CD4-positive, alpha-beta T cell treated with Interleukin-17A for 1 hour (primary cell): ENCODE results near the gene TEX261.
"Not testable (repeated sequence)": the region's sequence is repeated elsewhere in the genome, so short reads cannot be mapped to it uniquely, and the experiment has no call there.

Source experiments
- DNase-seq: peaks from one replicate; pipeline ENCODE4 v3.0.0-alpha.2; 2020

TEX261 gene

GRCh38 chr2:70999931-71000330 is 5.3 kb upstream of the TEX261 start:
- DNase-seq = not testable (repeated sequence)

GRCh38 chr2:70999362-70999761 is 4.7 kb upstream of the TEX261 start:
- DNase-seq = no peak

DNA sequence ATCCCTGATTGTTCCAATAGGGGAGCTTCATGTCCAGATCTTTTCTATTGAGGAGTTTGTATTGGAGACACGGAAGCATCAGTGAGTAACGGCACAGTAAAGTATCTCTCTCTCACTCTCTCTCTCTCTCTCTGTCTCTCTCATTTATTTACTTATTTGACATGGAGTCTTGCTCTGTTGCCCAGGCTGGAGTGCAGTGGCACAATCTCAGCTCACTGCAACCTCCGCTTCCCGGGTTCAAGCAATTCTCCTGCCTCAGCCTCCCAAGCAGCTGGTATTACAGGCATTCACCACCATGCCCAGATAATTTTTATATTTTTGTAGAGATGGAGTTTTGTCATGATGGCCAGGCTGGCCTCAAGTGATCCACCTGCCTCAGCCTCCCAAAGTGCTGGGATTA is 4.2 kb upstream of the TEX261 start:
- not testable (repeated sequence) for DNase-seq

DNA sequence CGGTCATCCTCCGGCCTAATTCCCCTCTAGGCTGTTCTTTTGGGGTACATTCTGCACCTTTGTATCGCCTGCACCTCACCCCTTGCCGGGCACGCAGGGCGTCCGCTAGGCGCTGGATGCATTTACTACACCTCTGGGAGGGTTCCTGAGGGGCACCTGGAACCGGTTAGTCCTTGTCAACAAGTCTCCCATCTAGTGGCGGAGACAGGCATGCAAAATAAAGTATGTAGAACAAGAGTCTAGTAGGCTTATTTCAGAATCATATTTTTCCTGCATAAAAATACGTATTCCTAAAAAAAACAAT is 705 bp upstream of the TEX261 start:
- DNase-seq = peak; percentile 69

DNA sequence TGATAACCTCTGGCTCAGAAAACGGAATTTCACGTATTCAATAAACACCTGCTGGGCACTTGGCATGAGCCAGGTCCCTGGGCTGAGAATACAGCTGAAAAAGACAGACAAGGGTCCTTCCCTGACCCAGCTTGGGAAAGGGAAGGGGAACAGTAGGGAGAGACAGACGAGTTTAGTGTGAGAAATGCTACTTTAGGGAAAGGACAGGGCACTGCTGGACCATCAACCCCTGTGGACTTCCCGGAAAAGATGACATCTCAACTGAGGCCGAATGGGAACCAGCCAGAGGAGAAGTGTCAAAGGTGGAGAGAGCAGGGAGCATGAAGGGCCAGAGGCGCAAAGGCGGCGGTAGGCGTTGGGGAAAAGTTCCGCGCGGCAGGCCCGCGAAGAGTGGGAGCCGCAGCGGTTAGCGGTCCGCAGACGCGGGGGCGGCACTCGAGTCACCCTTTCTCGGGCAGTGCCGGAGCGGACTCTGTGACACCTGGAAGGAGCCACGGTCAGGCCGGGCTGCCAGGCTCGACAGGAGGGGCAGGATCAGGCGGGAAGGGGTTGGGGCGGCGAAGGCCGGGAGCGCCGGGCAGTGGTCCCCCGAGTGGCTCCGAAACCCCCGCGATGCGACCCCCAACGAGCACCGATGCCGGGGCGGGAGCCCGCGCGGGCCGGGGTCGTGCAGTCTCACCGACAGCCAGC is 519 bp downstream of the TEX261 start:
- DNase-seq = no peak

DNA sequence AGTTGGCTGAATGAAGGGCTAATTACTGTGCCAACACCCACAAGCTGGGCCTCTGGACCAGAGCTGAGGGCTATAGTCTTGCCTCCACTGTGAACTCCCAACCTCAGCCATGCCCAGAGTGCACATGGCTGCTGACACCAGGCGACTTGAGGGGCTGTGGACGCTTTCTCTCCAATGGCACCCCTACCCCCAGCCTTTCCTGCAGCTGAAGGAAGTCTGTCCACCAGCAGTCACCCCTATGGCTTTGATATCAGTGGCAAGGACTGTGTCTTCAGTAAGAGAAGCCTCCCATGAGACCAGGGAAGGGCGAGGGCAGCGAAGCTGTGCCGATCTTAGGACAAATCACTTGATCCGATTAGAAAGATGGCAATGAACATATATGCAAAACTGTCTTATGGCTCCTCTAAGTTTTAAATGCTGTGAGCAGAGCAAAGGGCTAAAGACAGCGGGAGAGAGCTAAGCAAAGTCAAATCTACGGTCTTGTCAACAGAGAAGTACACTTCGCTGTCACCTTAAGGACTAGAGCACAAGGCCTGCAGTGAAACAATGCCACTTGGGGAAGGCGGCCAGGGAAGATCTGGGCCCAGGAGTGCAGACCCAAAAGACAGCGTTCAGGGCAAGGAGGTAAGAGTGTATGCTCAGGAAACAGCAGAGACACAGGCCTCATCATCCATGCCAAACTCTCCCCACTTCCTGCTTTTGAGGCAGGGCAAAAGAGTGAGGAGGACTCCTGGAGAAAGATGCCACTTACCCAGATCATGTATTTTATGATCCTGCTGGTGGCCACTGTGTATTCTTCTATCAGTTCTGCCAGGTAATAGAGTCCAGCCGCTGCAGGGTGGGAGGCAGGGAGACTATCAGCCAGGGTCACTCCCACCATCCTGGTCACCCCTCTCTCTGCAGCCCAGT is 1.5 kb downstream of the TEX261 start:
- no peak for DNase-seq

GRCh38 chr2:70991742-70992141 is 2.9 kb downstream of the TEX261 start:
- DNase-seq = no peak

- DNase-seq = no peak
These were observed 3.5 kb downstream of the TEX261 start for GRCh38 chr2:70991142-70991541.

DNA sequence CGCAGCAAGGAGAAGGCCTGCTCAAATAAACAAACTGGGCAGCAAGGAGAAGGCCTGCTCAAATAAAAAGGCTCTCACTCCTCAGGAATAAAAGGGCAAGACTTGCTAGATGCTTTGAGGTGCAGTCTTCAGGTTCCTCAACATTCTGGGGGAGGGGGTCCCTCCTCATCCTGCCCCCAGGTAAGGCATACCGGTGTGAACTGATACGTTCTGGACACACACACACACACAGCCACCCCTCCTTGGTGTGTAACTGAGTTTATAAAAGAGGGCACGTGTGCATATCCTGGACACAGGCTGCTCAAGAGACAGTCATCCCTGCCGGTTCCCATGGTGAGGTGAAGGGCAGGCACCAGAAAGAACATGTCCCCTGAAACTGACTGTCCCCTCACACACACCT is 4.5 kb downstream of the TEX261 start:
- no peak for DNase-seq

DNA sequence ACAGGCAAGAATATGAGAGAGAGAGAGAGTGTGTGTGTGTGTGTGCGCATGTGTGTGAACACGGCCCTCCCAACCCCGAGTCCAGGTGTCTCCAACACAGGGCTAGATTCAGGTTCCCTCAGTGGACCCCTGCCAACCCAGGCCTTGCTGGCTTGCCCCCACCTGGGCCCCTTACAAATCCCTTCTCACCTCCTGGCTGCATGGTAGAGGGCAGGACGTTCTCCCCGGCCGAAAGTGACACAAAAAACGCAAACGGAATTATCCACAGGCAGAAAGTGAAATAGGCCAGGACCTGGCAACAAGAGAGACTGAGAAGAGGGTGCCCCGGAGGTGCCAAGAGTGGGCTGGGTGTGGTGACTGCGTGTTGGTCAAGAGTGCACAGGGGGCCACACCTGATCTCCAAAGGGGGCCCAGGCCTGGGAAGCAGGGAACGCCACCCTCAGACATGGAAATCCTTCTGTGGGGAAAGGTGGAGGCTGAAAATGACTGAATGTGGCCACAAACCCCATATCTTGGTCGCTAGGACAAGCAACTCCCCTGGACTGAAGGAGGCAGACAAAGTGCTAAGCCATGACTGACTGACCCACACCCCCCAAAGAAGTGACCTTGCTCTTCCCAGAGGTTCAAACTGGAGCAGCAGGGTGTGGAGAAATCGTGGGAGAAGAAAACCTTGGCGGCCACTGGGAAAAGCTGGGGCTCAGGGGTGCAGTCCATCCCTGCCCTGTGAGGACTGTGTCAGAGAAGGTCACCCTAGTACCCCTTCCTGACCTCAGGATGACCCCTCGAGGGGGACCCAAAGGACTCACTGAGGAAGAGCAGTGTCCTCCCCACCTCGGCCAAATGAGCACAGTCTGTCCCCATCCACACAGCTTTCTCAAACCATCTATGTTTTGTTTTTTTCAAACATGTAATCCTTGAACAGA is 5.7 kb downstream of the TEX261 start:
- DNase-seq = no peak

DNA sequence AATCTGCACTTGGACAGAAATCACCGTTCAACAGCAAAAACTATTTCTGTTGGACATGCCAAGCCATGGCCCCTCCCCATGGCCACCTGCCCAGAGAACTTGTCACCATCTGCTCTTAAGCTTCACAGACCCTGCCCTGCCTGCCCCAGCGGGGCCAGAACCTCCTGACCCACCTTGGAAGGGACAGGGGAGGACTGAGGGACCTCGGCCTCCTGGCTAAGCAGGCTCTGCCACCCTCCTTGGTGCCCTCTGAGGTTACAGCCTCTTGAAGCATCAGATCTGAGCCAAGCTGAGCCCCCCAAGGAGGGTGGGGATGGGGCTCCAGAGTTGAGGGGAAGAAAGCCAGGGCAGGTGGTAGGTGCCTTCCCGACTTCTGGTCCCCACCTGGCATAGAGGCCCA is 6.5 kb downstream of the TEX261 start:
- DNase-seq = no peak

DNA sequence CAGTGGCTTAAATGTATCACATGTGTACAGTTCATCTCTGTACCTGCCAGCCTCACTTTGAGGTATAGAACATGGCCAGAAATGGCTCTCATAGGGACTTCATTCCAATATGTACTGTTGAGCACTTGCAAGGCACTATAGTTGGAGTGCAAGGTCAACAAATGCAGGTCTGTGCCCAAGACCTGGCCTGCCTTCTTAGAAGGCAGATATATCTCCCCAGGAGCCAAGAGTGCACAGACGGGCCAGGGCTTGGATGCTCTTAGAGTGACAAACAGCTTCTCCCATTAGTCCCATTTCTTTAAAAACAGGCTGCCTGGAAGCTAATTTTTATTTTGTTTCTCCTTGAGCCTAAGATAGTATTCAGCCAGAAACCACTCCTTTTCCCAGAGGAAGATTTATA is 7.3 kb downstream of the TEX261 start:
- DNase-seq = no peak

DNA sequence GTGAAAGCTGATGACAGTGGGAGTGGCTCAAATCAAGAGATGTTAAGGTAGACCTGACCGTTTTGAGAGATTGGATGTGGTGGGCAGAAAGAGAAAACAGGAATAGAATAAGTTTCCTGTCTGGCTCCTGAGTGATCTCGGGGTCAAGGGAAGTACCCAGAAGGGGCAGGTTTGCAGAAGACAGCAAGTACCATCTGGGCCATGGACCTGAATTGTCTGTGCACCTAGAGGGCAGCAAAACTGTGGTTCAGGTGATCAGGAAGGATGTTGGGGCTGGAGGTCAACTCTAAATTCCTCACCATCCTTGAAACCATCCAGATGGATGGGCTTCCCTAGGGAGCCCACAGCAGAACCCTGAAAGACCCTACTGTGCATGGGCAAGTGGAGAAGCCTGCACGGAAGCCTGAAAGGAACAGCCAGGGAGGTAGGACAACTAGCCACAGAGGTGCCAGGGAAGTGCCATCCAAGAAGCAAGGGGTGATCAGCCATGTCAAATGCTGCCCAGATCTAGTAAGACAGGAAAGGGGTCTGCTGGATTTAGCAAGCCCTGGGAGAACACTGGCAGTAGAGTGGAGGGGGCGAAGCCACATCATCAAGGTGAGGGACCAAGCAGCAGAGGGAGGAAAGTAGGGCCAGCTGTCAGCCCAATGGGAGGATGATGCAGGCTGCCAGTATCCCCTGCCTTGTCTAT is 8.0 kb downstream of the TEX261 start:
- no peak for DNase-seq

DNA sequence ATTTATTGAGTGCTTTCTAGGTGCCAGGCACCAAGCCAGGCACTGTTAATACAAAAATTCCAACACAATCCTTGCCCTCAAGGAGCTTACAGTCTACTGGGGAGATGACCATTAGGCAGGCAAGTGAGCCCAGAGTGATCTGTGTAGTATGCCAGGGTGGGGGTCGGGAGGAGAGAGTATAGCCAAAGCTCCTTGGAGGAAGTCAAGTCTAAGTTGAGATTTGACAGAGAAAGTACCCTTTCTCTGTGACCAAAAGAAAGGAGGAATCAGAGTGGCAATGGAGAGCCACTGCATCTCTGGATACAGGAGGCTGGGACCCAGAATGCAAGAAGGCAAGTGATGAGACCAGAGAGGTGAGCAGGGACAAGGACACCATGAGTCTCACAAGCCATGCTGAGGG is 8.7 kb downstream of the TEX261 start:
- no peak for DNase-seq

DNA sequence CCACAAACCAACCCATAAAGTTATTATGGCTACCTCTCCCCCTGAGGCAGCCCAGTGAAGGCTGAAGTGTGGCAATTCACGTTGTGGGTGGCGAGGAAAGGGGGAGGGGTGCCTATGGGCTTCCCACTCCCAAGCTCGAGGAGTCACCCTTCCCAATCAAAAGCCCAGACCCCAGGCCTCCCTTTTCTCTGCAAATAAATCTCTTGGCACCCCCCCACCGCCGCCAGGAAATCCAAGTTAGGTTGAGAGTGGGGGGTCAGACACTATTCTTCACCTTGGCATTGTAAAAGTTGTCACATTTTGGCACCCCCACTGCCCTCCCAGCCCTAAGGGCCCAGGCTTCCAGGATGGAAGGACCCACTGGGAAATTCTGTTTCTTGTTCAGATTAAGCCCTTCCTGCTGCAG is 9.4 kb downstream of the TEX261 start:
- no peak for DNase-seq

GRCh38 chr2:70984576-70985282 is 9.9 kb downstream of the TEX261 start:
- peak; percentile 82 for DNase-seq

- no peak for DNase-seq
These were observed 10.5 kb downstream of the TEX261 start for GRCh38 chr2:70984228-70984575.

- DNase-seq = no peak
These were observed 11.0 kb downstream of the TEX261 start for GRCh38 chr2:70983506-70984227.

GRCh38 chr2:70982971-70983370 is 11.7 kb downstream of the TEX261 start:
- DNase-seq = no peak

DNA sequence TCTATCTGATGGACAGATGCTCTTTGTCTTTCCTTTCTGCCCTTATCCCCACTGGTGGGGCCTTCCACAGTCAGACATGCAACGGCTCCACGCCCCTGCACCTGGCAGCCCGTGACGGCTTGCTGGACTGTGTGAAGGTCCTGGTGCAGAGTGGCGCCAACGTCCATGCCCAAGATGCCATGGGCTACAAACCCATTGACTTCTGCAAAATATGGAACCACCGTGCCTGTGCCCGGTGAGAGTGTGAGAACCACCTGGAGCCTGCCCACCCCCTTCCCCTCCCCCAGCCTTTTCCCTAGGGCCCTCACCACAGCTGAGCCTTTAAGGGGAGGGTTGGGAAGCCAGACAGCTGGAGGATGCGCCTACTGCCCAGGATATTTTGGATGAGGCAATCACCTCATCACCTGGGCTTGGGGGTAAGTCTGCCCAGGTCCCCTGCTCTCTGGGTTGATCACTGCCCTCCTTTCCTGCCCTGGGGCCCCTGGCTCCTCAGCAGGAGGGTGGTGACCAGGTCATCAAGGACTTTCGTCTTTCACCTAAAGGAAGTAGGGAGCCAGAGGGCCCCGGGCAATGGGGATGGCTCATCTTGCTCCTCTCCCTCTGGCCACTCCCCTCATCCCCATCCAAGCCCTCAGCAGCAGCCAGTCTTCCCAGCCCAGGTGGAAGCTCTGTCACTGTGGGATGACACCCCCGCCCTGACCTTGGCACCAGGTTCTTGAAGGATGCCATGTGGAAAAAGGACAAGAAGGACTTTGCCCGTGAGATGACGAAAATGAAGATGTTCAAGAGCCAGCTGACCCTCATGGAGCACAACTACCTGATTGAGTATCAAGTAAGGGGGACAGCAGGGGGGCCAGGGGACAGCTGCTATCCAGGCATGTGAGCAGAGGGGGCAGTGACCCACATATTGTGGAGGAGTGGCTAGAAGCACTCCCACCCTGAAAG is 12.5 kb downstream of the TEX261 start:
- no peak for DNase-seq
